ENCODE results near the gene TMEM51. TPM values are rescaled to one million over a fixed set of nuclear protein-coding genes. Genes with fewer than 3 reads are reported as not detected.

The TMEM51 gene
- total and polyA plus RNA-seq, 2 donors (not counting 1 experiment from before 2014, with no cell fraction given), result 0.06 to 0.30 TPM

- Histone ChIP-seq H3K4me2 (replicated peaks; ENCODE audit: low read depth, low read length, poor library complexity, severe bottlenecking) (no peak overlapping the region), H4K20me1 (ENCODE audit: control insufficient read depth, insufficient read depth, low read length, poor library complexity, severe bottlenecking) (no peaks in the 10 kb centered on the region), H2AFZ (ENCODE audit: insufficient read depth, low read depth, low read length, poor library complexity, severe bottlenecking) (no peak overlapping the region), H3K79me2 (ENCODE audit: control insufficient read depth, insufficient read depth, low read length) (no peaks in the 10 kb centered on the region), H3K4me1 (ENCODE audit: control insufficient read depth in 2 of 2, insufficient read depth in 2 of 2, low read length in 2 of 2) (no peaks in the 10 kb centered on the region), H3K4me3 (ENCODE audit: control extremely low read depth in 1 of 5, extremely low read depth in 1 of 5, insufficient read depth in 1 of 5, low read depth in 2 of 5, low read length in 4 of 5) (no peak overlapping the region), H3K9ac (ENCODE audit: low read length) (no peak overlapping the region), H3K27ac (ENCODE audit: low read length in 2 of 2) (no peak overlapping the region), H3K27me3 (replicated peaks in 1 of 4; ENCODE audit: control extremely low read depth in 1 of 4, control insufficient read depth in 3 of 4, insufficient read depth in 4 of 4, low read length in 3 of 4) (no peaks in the 10 kb centered on the region), H3K9me3 (ENCODE audit: control extremely low read depth in 1 of 3, control insufficient read depth in 2 of 3, insufficient read depth in 1 of 3, low read length in 2 of 3) (no peaks in the 10 kb centered on the region), H3K36me3 (replicated peaks in 1 of 2; ENCODE audit: control extremely low read depth in 1 of 2, control insufficient read depth in 1 of 2, extremely low read depth in 1 of 2, insufficient read depth in 2 of 2, low read length in 1 of 2) (no peaks in the 10 kb centered on the region)
- H3K4me3 Mint-ChIP-seq, result no peak overlapping the region
- ChIA-PET POLR2A (no interaction called here), CTCF (no interaction called here)
- TF ChIP-seq CTCF (IDR thresholded peaks at IDR 0.05) (no peak), EZH2 (IDR thresholded peaks at IDR 0.05; ENCODE audit: borderline replicate concordance, insufficient read depth, low read depth, low read length, poor library complexity, severe bottlenecking) (no peak)
- no peaks in the 10 kb centered on the region for H3K9me3 Mint-ChIP-seq (ENCODE audit: insufficient read depth)
- ATAC-seq (ENCODE audit: low read depth) (no peak), DNase-seq (no peak)
- H3K4me1 Mint-ChIP-seq, result no peaks in the 10 kb centered on the region
- peaks cover 21% of the 10 kb centered on the region for H3K27me3 Mint-ChIP-seq
- intact Hi-C loops (cut with micrococcal nuclease), result no loop called here
- WGBS (ENCODE audit: insufficient coverage), result 94% methylated on average over 7 of the region's 8 CpGs
- H3K27ac Mint-ChIP-seq, result no peak overlapping the region
These were observed 43.4 kb downstream of the TMEM51 start for GRCh38 chr1:15196807-15197530.

GRCh38 chr1:15197591-15198447, 44.3 kb downstream of the TMEM51 start:
- no peak overlapping the region for H3K9ac ChIP-seq (ENCODE audit: low read length)
- no peaks in the 10 kb centered on the region for H3K36me3 ChIP-seq (replicated peaks in 1 of 2; ENCODE audit: control extremely low read depth in 1 of 2, control insufficient read depth in 1 of 2, extremely low read depth in 1 of 2, insufficient read depth in 2 of 2, low read length in 1 of 2)
- H4K20me1 ChIP-seq (ENCODE audit: control insufficient read depth, insufficient read depth, low read length, poor library complexity, severe bottlenecking), result no peaks in the 10 kb centered on the region
- intact Hi-C loops (cut with micrococcal nuclease), result no loop called here
- H3K27ac Mint-ChIP-seq, result no peak overlapping the region
- no peaks in the 10 kb centered on the region for H3K9me3 ChIP-seq (ENCODE audit: control extremely low read depth in 1 of 3, control insufficient read depth in 2 of 3, insufficient read depth in 1 of 3, low read length in 2 of 3)
- peaks cover 21% of the 10 kb centered on the region for H3K27me3 Mint-ChIP-seq
- 95% methylated on average over 4 of the region's 12 CpGs for WGBS (ENCODE audit: insufficient coverage)
- no peak overlapping the region for H3K4me3 Mint-ChIP-seq
- no peaks in the 10 kb centered on the region for H3K4me1 ChIP-seq (ENCODE audit: control insufficient read depth in 2 of 2, insufficient read depth in 2 of 2, low read length in 2 of 2)
- no peaks in the 10 kb centered on the region for H3K27me3 ChIP-seq (replicated peaks in 1 of 4; ENCODE audit: control extremely low read depth in 1 of 4, control insufficient read depth in 3 of 4, insufficient read depth in 4 of 4, low read length in 3 of 4)
- H3K27ac ChIP-seq (ENCODE audit: low read length in 2 of 2), result no peak overlapping the region
- ATAC-seq (ENCODE audit: low read depth) (no peak), DNase-seq (no peak)
- TF ChIP-seq EZH2 (IDR thresholded peaks at IDR 0.05; ENCODE audit: borderline replicate concordance, insufficient read depth, low read depth, low read length, poor library complexity, severe bottlenecking) (no peak), CTCF (IDR thresholded peaks at IDR 0.05) (no peak)
- H3K4me3 ChIP-seq (ENCODE audit: control extremely low read depth in 1 of 5, extremely low read depth in 1 of 5, insufficient read depth in 1 of 5, low read depth in 2 of 5, low read length in 4 of 5), result no peak overlapping the region
- CTCF ChIA-PET, result no interaction called here
- H3K9me3 Mint-ChIP-seq (ENCODE audit: insufficient read depth), result no peaks in the 10 kb centered on the region
- POLR2A ChIA-PET, result no interaction called here
- no peaks in the 10 kb centered on the region for H3K4me1 Mint-ChIP-seq
- no peaks in the 10 kb centered on the region for H3K79me2 ChIP-seq (ENCODE audit: control insufficient read depth, insufficient read depth, low read length)
- H2AFZ ChIP-seq (ENCODE audit: insufficient read depth, low read depth, low read length, poor library complexity, severe bottlenecking), result no peak overlapping the region
- H3K4me2 ChIP-seq (replicated peaks; ENCODE audit: low read depth, low read length, poor library complexity, severe bottlenecking), result no peak overlapping the region
